DMS153 treated with DMSO at 0.1 percent for 48 hours (cell line): Measurements from ENCODE around the gene ERCC4.

ENCODE experiments used
- DNase-seq: peaks from one replicate; lab custom pipeline; 2025; ENCODE audit not compliant: unreplicated experiment; lab: John Stamatoyannopoulos, UW

Gene ERCC4

GRCh38 chr16:13909872-13910303 is 10.1 kb upstream of the ERCC4 start:
- no peak for DNase-seq

DNA sequence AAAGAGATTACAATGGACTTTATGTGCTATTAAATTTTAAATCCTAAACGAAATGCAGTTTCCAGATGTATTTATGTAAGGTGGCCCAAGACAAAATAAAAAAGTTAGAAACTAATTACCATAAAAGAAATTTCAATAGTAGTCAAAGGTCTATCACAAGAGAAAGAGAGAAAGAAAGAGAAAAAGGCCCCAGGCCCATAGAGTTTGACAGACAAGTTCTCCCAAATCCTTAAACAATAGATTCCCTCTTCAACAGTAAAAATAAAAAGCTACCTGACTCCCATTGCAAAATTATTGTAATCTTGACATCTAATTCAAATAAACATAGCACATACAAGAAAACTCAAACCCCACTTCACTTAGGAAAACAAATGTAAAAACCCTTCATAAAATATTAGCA is 8.6 kb upstream of the ERCC4 start:
- DNase-seq = no peak

- DNase-seq = no peak
These were observed 8.1 kb upstream of the ERCC4 start for GRCh38 chr16:13911871-13912270.

GRCh38 chr16:13912891-13913290 is 7.1 kb upstream of the ERCC4 start:
- no peak for DNase-seq

DNA sequence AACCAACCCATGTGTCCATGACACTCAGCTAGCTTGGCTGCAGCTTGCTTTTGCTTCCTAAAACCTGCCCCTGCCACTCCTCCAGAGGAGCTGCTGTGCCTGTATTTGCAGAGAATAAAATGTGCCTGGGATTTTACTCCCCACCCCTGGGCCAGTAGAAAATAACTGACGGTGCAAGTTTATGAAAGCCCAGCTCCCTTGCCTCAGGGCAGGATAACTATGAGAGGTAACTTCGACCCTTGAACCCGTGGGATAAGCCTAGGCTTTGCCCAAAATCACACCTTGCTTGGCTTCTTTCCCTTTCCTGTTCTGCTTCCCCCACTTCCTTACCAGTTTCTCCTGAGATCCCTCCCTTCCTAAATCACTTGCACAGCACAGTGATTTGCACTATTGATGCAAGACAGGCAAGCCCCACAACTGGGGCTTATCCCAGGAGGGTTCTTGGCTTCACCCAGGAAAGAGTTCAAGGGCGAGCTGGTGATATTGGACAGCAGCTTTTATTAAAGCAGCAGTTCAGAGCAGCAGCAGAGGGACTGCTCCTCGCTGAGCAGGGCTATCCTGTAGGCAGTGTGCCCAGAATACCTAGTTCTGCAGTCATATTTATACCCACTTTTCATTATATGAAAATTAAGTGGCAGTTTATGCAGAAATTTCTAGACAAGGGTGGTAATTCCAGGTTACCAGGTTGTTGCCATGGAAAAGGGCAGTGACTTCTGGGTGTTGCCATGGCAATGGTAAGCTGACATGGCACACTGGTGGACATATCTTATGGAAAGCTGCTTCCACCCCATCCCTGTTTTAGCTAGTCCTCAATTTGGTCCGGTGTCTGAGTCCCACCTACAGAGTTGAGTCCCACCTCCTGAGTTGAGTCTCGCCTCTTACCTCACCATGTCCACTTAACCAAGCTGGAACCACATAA is 6.3 kb upstream of the ERCC4 start:
- DNase-seq = no peak

DNA sequence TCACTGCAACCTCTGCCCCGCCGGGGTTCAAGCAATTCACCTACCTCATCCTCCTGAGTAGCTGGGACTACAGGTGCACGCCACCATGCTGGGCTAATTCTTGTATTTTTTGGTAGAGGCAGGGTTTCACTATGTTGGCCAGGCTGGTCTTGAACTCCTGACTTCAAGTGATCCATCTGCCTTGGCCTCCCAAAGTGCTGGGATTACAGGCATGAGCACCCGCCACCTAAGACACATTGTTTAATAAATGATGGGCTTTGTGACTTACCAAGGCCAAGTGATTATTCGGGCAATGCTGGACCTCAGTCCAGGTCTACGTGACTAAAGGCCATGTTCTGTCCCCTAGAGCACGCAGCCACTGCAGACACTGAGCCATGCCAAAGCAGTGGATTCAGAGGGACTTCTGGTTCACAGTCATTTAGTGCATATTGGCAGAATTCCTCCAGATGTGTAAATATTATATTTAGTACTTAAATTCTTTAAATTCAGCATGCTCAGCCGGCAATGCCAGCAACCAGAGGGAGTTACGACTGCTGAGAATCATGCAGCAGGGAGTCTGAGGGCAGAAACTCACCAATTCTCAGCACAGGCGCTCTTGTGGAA is 4.8 kb upstream of the ERCC4 start:
- DNase-seq = no peak

DNA sequence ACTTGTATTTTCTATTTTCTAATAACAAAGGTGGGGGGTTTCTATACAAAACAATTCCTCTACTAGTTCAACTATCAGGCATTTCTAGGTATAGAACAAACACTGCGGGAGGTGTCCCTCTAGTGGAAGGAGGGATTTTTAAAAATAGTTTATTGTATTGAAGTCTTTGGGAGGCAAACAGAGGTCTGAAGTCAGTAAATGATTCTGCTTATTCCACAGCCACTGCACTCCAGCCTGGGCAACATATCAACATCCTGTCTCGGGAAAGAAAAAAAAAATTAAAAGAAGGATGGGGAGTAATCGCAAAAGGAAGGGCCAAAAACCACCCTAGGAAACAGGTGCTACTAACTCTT is 648 bp upstream of the ERCC4 start:
- DNase-seq = peak; percentile 65

GRCh38 chr16:13920510-13920818 is 510 bp downstream of the ERCC4 start:
- no peak for DNase-seq

- no peak for DNase-seq
These were observed 1.4 kb downstream of the ERCC4 start for GRCh38 chr16:13921328-13921727.

GRCh38 chr16:13923703-13924298 is 3.8 kb downstream of the ERCC4 start:
- peak; percentile 46 for DNase-seq

DNA sequence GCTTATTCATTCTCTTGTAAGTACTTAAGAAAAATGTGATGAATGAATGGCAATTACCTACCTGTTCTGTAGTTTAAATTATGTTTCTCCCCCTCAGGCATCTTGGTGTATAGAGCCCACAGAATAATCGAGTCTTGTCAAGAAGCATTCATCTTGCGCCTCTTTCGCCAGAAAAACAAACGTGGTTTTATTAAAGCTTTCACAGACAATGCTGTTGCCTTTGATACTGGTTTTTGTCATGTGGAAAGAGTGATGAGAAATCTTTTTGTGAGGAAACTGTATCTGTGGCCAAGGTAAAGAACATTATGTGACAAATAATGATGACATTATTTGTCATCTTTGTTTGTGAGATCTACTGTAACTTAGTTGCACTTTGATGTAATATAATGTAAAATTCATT is 6.5 kb downstream of the ERCC4 start:
- no peak for DNase-seq

DNA sequence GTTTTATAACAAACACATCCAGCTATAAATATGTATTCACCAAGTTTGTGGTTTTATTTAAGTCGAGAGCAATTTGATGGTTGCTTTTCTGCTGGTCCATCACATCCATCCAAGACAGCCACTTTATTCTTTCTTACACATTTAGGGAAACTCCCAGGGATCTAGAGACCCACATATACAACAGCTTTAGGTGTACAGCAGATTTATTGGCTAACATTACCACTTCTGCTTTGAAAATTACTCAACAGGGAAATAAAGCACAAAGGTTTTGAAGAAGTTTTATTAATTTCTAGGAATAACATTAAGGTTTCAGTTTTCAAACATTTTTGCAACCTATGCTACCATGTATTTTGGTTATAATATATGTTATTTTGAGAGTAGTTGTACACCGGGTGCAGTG is 6.9 kb downstream of the ERCC4 start:
- no peak for DNase-seq

DNA sequence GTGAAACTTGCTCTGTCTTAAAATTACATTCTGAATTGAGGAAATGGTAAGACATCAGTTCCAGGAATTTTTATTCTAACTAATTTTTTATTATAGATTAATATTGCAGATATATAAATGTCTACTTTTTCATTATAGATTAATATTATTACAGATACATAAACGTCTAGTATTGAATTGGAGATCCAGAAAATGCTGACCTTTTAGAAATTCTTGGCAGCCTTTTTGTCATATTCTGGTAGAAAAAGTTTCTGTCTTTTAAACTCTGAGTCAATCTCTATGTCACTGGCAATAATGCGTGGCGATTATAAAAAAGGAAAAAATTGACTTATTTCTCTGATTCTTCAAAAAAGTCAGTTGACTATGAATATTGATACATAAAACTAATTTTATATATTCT is 8.7 kb downstream of the ERCC4 start:
- no peak for DNase-seq

- DNase-seq = no peak
These were observed 11.9 kb downstream of the ERCC4 start for GRCh38 chr16:13931845-13932244.

GRCh38 chr16:13935408-13935807 is 15.5 kb downstream of the ERCC4 start:
- DNase-seq = no peak

DNA sequence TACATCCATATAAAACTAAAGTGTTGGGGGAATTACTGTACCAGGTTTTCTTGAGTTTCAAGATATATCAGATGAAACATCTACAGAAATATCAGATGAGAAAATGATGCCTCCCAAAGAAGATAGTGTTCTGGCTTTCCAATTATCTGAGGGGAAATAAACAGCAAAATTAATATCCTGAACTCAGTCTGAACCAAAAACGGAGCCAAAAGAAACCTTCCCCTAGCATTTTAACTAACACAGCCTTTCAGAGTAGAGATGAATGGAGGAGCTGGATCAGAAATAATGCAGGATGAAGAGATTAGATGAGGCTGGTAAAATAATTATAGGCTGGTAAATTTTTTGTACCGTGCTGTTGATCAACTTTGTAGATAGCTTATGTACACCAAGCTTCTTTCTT is 16.2 kb downstream of the ERCC4 start:
- DNase-seq = no peak

DNA sequence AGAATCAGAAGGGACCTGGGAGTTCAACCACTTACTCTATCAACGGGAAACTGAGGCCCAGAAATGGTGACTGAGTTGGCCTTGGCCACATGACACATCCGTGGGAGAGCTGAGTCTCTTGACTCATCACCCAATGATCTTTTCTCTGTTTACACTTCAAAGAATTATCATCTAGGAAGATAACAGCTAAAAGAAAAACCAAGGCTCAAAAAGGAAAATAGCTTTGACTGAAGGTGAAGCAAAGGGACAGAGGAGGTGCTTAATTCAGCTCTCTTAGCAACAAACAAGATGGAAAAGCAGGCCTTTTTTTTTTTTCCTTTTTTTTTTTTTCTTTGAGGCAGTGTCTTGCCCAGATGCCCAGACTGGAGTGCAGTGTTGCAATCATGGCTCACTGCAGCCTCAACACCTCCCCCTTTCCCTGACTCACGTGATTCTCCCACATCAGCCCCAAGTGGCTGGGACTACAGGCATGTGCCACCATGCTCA is 16.7 kb downstream of the ERCC4 start:
- no peak for DNase-seq

DNA sequence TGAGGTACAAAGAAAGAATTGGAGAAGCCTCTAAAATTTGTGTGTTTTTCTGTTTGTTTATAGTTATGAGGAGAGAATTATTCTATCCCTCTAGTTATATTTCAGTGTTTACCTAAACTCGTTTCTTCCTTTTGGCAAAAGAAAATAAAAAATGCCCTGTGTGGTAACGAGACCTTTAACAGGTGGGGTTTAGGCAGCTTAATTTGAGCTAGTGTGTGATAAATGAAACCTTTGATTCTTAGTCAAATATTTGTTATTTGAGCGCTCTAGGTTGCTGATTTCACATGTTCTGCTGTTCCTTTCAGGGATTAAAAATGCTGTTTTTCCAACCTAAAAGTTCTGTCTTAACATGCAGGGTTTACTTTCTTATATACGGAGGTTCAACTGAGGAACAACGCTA is 17.5 kb downstream of the ERCC4 start:
- no peak for DNase-seq

DNA sequence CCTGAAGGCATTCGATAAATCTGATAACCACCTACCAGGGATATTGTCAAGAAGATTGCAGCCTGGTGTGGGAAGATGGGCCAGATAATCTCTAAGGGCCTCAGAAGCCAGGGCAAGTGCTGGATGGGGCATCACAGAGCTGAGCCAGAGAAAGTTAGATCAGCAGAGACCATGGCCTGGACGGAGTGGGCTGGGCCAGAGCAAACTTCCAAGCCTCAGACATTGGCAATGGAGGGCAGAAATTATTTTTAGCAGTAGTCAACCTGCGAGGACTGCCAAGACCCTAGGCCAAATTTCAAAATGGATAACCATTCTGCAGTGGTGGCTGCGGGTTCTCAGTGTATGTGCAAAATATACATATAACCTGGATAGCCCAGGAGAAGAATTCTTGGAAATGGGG is 18.5 kb downstream of the ERCC4 start:
- no peak for DNase-seq

DNA sequence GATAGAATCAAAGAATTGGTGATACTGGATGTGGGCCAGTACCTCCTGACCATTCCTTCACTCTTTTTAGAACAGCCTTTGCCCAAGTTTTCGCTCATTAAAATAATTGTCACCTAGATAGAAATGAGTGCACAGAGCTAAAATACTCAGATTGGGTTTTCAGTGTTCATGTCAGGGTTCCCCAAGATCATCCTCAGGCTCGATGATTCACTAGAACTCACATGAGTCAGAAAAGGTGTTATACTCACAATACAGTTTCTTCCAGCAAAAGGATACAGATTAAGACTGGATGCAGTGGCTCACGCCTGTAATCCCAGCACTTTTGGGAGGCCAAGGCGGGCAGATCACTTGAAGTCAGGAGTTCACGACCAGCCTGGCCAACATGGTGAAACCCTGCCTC is 19.9 kb downstream of the ERCC4 start:
- DNase-seq = no peak

GRCh38 chr16:13940397-13940933 is 20.5 kb downstream of the ERCC4 start:
- DNase-seq = no peak

- DNase-seq = no peak
These were observed 24.9 kb downstream of the ERCC4 start for GRCh38 chr16:13944816-13945215.
